GM19351 (cell line): Measurements from ENCODE around the gene KCNJ5.

Experiments
- ATAC-seq: cut with Tn5 transposase; IDR thresholded peaks from one replicate; pipeline ENCODE4 v1.9.1; 2021; ENCODE audit warnings: mild to moderate bottlenecking, moderate library complexity; ENCODE audit not compliant: unreplicated experiment

KCNJ5 gene

DNA sequence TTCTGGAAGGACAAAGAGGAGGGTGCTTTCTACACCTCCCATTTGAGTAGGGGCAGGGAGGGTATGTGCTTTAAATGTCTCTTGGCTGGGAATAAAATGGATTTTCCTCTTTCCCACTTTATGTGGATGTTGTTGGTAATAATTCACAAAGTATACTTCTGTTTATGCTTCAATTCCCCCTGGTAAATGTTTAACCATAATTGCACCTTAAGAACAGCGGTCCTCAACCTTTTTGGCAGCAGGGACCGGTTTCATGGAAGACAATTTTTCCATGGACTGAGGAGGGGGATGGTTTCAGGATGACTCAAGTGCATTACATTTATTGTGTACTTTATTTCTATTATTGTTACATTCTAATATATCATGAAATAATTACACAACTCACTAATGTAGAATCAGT is 55.5 kb downstream of the KCNJ5 start:
- no peak for ATAC-seq

DNA sequence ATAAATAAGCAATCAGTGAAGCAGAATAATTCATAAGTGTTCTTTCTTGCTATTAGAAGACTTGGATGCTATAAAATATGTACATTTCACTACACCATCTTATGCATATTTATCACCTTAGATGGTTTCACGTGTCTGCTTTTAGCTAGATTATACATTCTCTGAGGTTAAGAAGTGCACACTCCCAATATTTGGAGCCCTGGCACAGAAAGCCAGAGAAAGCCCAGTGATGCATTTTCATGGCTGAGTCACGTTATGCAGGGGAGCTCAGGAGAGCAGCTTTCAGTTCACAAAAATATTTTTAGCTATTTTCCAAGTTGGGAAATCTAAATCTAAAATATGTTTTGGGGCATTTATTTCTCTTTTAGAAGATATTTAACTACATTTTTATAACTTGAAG is 56.6 kb downstream of the KCNJ5 start:
- no peak for ATAC-seq

DNA sequence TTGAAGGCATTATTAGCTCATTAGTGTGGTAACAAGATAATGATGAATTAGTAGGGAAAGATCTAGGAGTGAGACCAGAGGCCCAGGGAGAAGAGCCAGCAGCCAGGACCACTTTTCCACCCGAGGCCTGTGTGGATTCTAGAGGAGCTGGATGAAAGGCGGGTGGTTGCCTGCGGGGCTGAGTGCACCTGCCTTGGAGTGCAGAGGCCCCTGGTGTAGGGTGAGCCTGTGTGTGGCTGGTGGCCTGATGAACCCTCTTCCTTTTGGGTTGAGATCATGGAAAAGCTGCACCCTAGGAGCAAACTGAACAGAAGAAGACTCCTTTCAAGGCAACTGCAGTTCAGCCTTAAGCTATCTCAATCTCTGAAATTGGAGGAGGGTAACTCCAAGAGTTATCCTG is 57.4 kb downstream of the KCNJ5 start:
- no peak for ATAC-seq

DNA sequence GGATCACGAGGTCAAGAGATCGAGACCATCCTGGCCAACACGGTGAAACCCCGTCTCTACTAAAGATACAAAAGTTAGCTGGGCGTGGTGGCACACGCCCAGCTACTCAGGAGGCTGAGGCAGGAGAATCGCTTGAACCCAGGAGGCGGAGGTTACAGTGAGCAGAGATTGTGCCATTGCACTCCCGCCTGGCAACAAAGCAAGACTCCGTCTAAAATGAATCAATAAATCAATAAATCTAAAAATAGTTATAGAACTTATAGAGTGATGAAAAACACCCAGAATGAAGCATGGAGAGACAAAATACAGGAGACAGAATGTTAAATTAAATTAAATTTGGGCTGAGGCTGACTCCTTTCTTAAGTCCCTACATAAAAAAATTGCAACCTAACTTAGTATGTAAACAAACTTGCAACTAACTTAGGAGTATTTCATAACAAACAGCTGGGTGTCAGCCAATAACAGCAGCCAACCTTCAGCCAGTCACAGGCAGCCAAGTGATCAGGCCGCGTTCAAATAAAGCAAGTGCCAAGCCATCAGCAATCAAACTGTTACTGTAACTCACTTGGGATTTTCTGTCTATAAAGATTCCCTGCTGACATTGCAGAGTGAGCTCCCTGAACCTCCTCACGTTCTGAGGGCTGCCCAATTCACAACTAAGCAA is 58.8 kb downstream of the KCNJ5 start:
- no peak for ATAC-seq

DNA sequence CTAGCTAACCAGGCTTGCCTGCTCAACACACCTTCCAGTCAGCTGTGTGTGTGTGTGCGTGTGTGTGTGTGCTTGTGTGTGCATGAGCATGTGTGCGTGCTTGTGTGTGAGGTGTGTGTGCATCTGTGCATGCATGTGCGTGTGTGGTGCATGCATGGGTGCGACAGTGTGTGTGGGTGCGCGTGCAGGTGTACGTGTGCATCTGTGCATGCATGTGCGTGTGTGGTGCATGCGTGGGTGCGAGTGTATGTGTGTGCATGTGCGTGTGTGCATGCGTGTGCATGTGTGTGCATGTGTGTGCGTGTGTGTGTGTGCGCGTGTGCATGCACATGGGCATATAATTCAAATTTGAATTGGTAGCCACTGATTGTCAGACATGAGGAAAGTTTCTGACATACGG is 62.0 kb downstream of the KCNJ5 start:
- no peak for ATAC-seq

GRCh38 chr11:128955636-128956035 is 64.5 kb downstream of the KCNJ5 start:
- no peak for ATAC-seq

DNA sequence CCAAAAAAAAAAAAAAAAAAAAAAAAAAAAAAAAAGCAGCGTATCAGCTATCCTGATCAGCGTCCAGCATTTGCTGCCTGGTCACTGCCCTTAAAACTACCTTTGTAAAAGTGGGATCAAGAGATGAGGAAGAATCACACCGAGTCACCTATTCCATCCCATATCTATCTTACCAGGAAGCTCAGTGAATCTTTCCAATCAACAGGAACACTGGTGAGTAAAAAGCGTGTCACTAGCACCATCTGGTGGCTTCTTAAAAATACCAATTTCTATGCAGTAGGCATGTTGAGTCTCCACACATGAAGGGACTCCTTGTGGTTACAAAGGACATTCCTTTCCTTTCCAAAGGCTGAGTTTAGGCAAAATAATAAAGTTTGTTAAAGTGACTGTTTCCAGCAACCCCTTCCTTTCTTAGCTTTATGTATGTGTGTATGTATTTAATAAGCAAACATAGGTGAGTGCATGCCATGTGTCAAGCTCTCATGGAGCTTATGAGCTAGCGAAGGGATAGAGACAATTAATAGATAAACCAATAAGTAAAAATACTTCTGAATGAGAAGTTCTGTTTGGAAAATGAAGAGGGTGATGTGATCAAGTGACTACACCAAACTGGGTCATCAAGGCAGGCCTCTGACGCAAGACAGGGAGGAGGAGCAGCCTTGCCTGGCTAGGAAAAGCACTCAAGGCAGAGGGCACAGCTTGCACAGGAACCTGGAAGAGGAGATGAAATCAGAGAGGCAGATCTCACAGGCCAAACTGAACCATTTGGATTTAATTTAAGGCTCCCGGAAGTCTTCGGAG is 65.4 kb downstream of the KCNJ5 start:
- ATAC-seq = peak; percentile 70

GRCh38 chr11:128957202-128957482 is 66.0 kb downstream of the KCNJ5 start:
- ATAC-seq = no peak

GRCh38 chr11:128961645-128962044 is 70.5 kb downstream of the KCNJ5 start:
- ATAC-seq = no peak

DNA sequence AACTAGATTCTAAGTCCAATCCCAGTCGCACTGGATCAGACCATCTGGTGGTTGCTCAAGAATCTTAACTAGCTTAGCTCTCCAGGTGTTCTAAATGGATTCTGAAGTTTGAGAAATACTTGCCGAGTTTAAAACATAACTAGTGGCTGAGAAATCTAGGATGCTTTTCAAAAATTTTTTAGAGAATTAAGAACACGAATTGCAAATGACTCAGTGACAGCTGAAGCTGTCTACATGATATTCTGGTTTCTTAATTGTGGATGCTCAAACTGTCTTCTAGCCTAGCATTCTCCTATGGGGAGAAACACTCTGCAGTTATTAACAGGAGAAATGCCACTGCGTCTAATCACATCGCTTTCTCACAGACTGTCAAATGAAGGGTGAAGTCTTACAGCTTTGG is 71.7 kb downstream of the KCNJ5 start:
- ATAC-seq = no peak

GRCh38 chr11:128963744-128964325 is 72.7 kb downstream of the KCNJ5 start:
- ATAC-seq = no peak

GRCh38 chr11:128964463-128964930 is 73.3 kb downstream of the KCNJ5 start:
- ATAC-seq = no peak

- ATAC-seq = peak; percentile 95
These were observed 74.3 kb downstream of the KCNJ5 start for GRCh38 chr11:128965485-128965884.

- ATAC-seq = no peak
These were observed 76.4 kb downstream of the KCNJ5 start for GRCh38 chr11:128967578-128967977.

- ATAC-seq = no peak
These were observed 77.8 kb downstream of the KCNJ5 start for GRCh38 chr11:128968916-128969315.
